ENCODE data around the gene SF3B1. TPM values are rescaled to one million over a fixed set of nuclear protein-coding genes. Genes with fewer than 3 reads are reported as not detected.
"Not testable (repeated sequence)": the region's sequence is repeated elsewhere in the genome, so short reads cannot be mapped to it uniquely, and the experiment has no call there.

Gene SF3B1
- total RNA-seq, 2 experiments from 2014 or later: 218 to 223 TPM

- POLR2A ChIA-PET: no interaction called here
- CTCF ChIA-PET: no interaction called here
These were observed 12.0 kb upstream of the SF3B1 start for GRCh38 chr2:197446844-197447243.

- POLR2A ChIA-PET: no interaction called here
- CTCF ChIA-PET: interaction anchor here (1.6 kb wide), 1 partner anchor 9 kb away, joined by 5 read pairs; no protein-coding TSS in a partner anchor
These were observed 10.9 kb upstream of the SF3B1 start for GRCh38 chr2:197445746-197446145.

GRCh38 chr2:197442857-197443256, 8.0 kb upstream of the SF3B1 start:
- POLR2A ChIA-PET: no interaction called here
- CTCF ChIA-PET: no interaction called here

GRCh38 chr2:197437380-197437779, 2.6 kb upstream of the SF3B1 start:
- ChIA-PET CTCF (interaction anchor here (1.7 kb wide), 1 partner anchor 8 kb away, joined by 5 read pairs; no protein-coding TSS in a partner anchor), POLR2A (interaction anchor here (0.8 kb wide), 1 partner anchor 110 kb away, joined by 4 read pairs; no protein-coding TSS in a partner anchor)

- ChIA-PET CTCF (interaction anchor here (0.7 to 1.7 kb wide), 3 partner anchors 10 to 64 kb away, joined by 3 to 5 read pairs (median 3); partner anchors contain the start of genes HSPD1 and HSPE1), POLR2A (interaction anchor here (0.6 to 2.5 kb wide), 5 partner anchors 18 to 828 kb away, joined by 3 to 28 read pairs (median 3); partner anchors contain the start of genes COQ10B, HSPD1 and HSPE1)
These were observed 981 bp upstream of the SF3B1 start for GRCh38 chr2:197435598-197436420.

- POLR2A ChIA-PET: interaction anchor here (2.4 to 2.5 kb wide), 2 partner anchors 20 to 66 kb away, joined by 19 to 28 read pairs; partner anchors contain the start of genes COQ10B, HSPD1 and HSPE1
- CTCF ChIA-PET: interaction anchor here (1.3 kb wide), 1 partner anchor 19 kb away, joined by 4 read pairs; the partner anchor contains the start of gene COQ10B
These were observed 919 bp downstream of the SF3B1 start for GRCh38 chr2:197433780-197434438.

- CTCF ChIA-PET: not testable (repeated sequence)
- POLR2A ChIA-PET: interaction anchor here (1.1 kb wide), 1 partner anchor 68 kb away, joined by 3 read pairs; the partner anchor contains the start of genes HSPD1 and HSPE1
These were observed 2.3 kb downstream of the SF3B1 start for GRCh38 chr2:197432527-197432926.

- ChIA-PET POLR2A (interaction anchor here (1.0 kb wide), 1 partner anchor 68 kb away, joined by 3 read pairs; the partner anchor contains the start of gene HSPD1), CTCF (no interaction called here)
These were observed 3.0 kb downstream of the SF3B1 start for GRCh38 chr2:197431858-197432257.

- ChIA-PET POLR2A (no interaction called here), CTCF (no interaction called here)
These were observed 6.8 kb downstream of the SF3B1 start for GRCh38 chr2:197427986-197428385.

GRCh38 chr2:197426723-197427603, 7.9 kb downstream of the SF3B1 start:
- ChIA-PET POLR2A (no interaction called here), CTCF (interaction anchor here (0.6 to 1.8 kb wide), 2 partner anchors 28 to 74 kb away, joined by 3 read pairs; no protein-coding TSS in a partner anchor)

GRCh38 chr2:197425550-197425949, 9.3 kb downstream of the SF3B1 start:
- CTCF ChIA-PET: interaction anchor here (1.2 kb wide), 1 partner anchor 9 kb away, joined by 3 read pairs; the partner anchor contains the start of gene SF3B1
- POLR2A ChIA-PET: interaction anchor here (0.6 kb wide), 1 partner anchor 91 kb away, joined by 3 read pairs; no protein-coding TSS in a partner anchor

- CTCF ChIA-PET: interaction anchor here (0.7 kb wide), 1 partner anchor 385 kb away, joined by 3 read pairs; no protein-coding TSS in a partner anchor
- POLR2A ChIA-PET: interaction anchor here (0.7 to 0.9 kb wide), 2 partner anchors 68 to 102 kb away, joined by 3 read pairs; no protein-coding TSS in a partner anchor
These were observed 11.5 kb downstream of the SF3B1 start for GRCh38 chr2:197423307-197423706.

- CTCF ChIA-PET: no interaction called here
- POLR2A ChIA-PET: no interaction called here
These were observed 15.4 kb downstream of the SF3B1 start for GRCh38 chr2:197419438-197419837.

- ChIA-PET CTCF (no interaction called here), POLR2A (no interaction called here)
These were observed 18.6 kb downstream of the SF3B1 start for GRCh38 chr2:197416268-197416667.

- ChIA-PET POLR2A (interaction anchor here (0.5 kb wide), 1 partner anchor 50 kb away, joined by 3 read pairs; no protein-coding TSS in a partner anchor), CTCF (no interaction called here)
These were observed 20.3 kb downstream of the SF3B1 start for GRCh38 chr2:197414515-197414914.

GRCh38 chr2:197414039-197414438, 20.8 kb downstream of the SF3B1 start:
- ChIA-PET POLR2A (no interaction called here), CTCF (interaction anchor here (0.7 kb wide), 2 partner anchors 23 to 347 kb away, joined by 3 read pairs; no protein-coding TSS in a partner anchor)

- ChIA-PET POLR2A (interaction anchor here (1.0 kb wide), 1 partner anchor 29 kb away, joined by 3 read pairs; the partner anchor contains the start of gene SF3B1), CTCF (no interaction called here)
These were observed 29.2 kb downstream of the SF3B1 start for GRCh38 chr2:197405582-197405981.

GRCh38 chr2:197399887-197400540, 34.8 kb downstream of the SF3B1 start:
- ChIA-PET CTCF (interaction anchor here (0.5 to 0.7 kb wide), 2 partner anchors 60 to 260 kb away, joined by 3 read pairs; no protein-coding TSS in a partner anchor), POLR2A (no interaction called here)
